ENCODE results near the gene RAET1G. TPM values are rescaled to one million over a fixed set of nuclear protein-coding genes. Genes with fewer than 3 reads are reported as not detected.

The RAET1G gene
- total RNA-seq, 1 experiment from 2014 or later, result not detected

DNA sequence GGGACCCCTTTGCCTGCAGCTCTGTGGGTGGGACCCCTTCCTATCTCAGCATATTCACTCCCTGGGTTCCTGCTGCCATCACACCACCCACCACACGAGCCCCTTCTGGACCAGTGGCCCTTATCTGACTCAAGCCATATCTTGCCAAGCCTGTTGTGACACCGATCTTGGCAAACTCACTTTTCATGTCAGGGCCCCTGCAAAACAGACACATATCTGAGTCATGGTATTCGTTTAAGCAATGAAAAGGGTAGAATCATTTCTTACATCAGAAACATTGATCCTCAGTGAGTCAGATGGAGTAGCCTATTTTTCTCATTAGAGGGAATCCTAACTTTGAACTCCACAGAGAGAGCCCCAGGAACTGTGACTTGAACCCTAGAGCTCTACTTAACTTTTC lies 35.6 kb downstream of the RAET1G start:
- H3K36me3 ChIP-seq (ENCODE audit: control insufficient read depth, insufficient read depth, low read length), result no peaks in the 10 kb centered on the region
- no TSS peak for BruUV-seq (replicated peaks)
- H3K9me3 ChIP-seq, result no peaks in the 10 kb centered on the region
- Mint-ChIP-seq H3K36me3 (ENCODE audit: insufficient read depth, unreplicated experiment) (no peaks in the 10 kb centered on the region), H3K9me3 (ENCODE audit: unreplicated experiment) (no peaks in the 10 kb centered on the region), H3K4me3 (ENCODE audit: unreplicated experiment) (no peak overlapping the region), H3K4me1 (ENCODE audit: low read depth, unreplicated experiment) (no peaks in the 10 kb centered on the region), H3K27me3 (ENCODE audit: insufficient read depth, unreplicated experiment) (peaks cover 8% of the 10 kb centered on the region), H3K27ac (ENCODE audit: unreplicated experiment) (no peak overlapping the region)
- DNase-seq, result no peak
- H3K4me1 ChIP-seq, result no peaks in the 10 kb centered on the region
- CTCF ChIA-PET, result no interaction called here
- POLR2A ChIA-PET, result no interaction called here
- no peak overlapping the region for H3K4me3 ChIP-seq (ENCODE audit: low read depth, low read length)
- intact Hi-C loops (cut with micrococcal nuclease; ENCODE audit: unreplicated experiment), result no loop called here
- H3K27me3 ChIP-seq (replicated peaks; ENCODE audit: control insufficient read depth, insufficient read depth, low read length), result no peaks in the 10 kb centered on the region
- TF ChIP-seq, protein P1, sequence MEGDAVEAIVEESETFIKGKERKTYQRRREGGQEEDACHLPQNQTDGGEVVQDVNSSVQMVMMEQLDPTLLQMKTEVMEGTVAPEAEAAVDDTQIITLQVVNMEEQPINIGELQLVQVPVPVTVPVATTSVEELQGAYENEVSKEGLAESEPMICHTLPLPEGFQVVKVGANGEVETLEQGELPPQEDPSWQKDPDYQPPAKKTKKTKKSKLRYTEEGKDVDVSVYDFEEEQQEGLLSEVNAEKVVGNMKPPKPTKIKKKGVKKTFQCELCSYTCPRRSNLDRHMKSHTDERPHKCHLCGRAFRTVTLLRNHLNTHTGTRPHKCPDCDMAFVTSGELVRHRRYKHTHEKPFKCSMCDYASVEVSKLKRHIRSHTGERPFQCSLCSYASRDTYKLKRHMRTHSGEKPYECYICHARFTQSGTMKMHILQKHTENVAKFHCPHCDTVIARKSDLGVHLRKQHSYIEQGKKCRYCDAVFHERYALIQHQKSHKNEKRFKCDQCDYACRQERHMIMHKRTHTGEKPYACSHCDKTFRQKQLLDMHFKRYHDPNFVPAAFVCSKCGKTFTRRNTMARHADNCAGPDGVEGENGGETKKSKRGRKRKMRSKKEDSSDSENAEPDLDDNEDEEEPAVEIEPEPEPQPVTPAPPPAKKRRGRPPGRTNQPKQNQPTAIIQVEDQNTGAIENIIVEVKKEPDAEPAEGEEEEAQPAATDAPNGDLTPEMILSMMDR (IDR thresholded peaks at IDR 0.05; ENCODE audit: insufficient read depth in 1 of 2, low read depth in 1 of 2, low read length in 1 of 2, severe bottlenecking in 1 of 2, unreplicated experiment in 1 of 2), result no peak

DNA sequence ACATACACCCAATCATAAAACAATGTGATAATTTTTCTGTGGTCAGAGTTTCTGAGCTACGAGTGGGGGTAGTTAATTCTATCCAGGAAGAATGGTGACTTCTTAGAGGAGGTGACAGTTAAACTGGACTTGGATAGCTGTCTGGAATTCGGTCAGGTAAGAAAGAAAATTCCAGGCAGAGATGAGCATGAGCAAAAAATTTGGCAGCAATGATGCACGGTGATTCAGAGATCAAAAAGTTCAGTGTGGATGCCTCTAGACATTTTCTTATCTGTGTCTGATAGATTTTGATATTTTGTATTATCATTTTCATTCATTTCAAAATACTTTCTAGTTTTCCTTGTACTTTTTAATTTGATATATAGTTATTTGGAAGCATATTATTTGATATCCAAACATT lies 37.0 kb downstream of the RAET1G start:
- H3K4me1 Mint-ChIP-seq (ENCODE audit: low read depth, unreplicated experiment), result no peaks in the 10 kb centered on the region
- no peak overlapping the region for H3K4me3 Mint-ChIP-seq (ENCODE audit: unreplicated experiment)
- H3K36me3 ChIP-seq (ENCODE audit: control insufficient read depth, insufficient read depth, low read length), result no peaks in the 10 kb centered on the region
- no peaks in the 10 kb centered on the region for H3K36me3 Mint-ChIP-seq (ENCODE audit: insufficient read depth, unreplicated experiment)
- BruUV-seq (replicated peaks), result no TSS peak
- TF ChIP-seq, protein P1 (IDR thresholded peaks at IDR 0.05; ENCODE audit: insufficient read depth in 1 of 2, low read depth in 1 of 2, low read length in 1 of 2, severe bottlenecking in 1 of 2, unreplicated experiment in 1 of 2), result no peak
- no peak overlapping the region for H3K4me3 ChIP-seq (ENCODE audit: low read depth, low read length)
- peaks cover 8% of the 10 kb centered on the region for H3K27me3 Mint-ChIP-seq (ENCODE audit: insufficient read depth, unreplicated experiment)
- DNase-seq, result no peak
- no peaks in the 10 kb centered on the region for H3K9me3 ChIP-seq
- ChIA-PET CTCF (no interaction called here), POLR2A (no interaction called here)
- intact Hi-C loops (cut with micrococcal nuclease; ENCODE audit: unreplicated experiment), result no loop called here
- H3K9me3 Mint-ChIP-seq (ENCODE audit: unreplicated experiment), result no peaks in the 10 kb centered on the region
- no peak overlapping the region for H3K27ac Mint-ChIP-seq (ENCODE audit: unreplicated experiment)
- no peaks in the 10 kb centered on the region for H3K4me1 ChIP-seq
- H3K27me3 ChIP-seq (replicated peaks; ENCODE audit: control insufficient read depth, insufficient read depth, low read length), result no peaks in the 10 kb centered on the region

DNA sequence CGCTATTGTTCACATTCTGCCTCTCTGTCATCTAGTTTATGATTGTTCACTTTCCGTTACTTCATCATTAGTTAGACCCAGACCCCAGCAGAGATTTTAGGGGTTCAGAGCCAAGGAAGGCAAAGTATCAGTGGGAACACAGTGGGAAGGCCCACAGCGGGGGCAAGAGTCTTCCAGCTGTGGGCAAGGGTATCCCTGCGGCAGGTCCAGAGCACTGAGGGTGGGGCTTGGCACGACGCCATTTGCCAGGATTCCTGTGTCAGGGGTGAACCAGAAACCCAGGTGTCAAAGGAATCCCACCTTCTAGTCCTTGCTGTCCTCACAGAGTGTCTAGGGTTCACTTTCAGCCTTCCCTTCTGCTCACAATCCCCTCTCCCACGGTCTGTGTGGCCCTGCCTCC lies 38.3 kb downstream of the RAET1G start:
- POLR2A ChIA-PET, result no interaction called here
- TF ChIP-seq, protein P1 (IDR thresholded peaks at IDR 0.05; ENCODE audit: insufficient read depth in 1 of 2, low read depth in 1 of 2, low read length in 1 of 2, severe bottlenecking in 1 of 2, unreplicated experiment in 1 of 2), result no peak

More for the DNA sequence above, 38.3 kb downstream of the RAET1G start:
- intact Hi-C loops (cut with micrococcal nuclease; ENCODE audit: unreplicated experiment), result loop anchor here (5.0 kb wide), 1 partner anchor 38 kb away; the partner anchor contains the start of gene RAET1G
- Mint-ChIP-seq H3K36me3 (ENCODE audit: insufficient read depth, unreplicated experiment) (no peaks in the 10 kb centered on the region), H3K27me3 (ENCODE audit: insufficient read depth, unreplicated experiment) (peaks cover 7% of the 10 kb centered on the region), H3K4me3 (ENCODE audit: unreplicated experiment) (no peak overlapping the region), H3K9me3 (ENCODE audit: unreplicated experiment) (no peaks in the 10 kb centered on the region), H3K4me1 (ENCODE audit: low read depth, unreplicated experiment) (no peaks in the 10 kb centered on the region), H3K27ac (ENCODE audit: unreplicated experiment) (no peak overlapping the region)
- no peak overlapping the region for H3K4me3 ChIP-seq (ENCODE audit: low read depth, low read length)
- no TSS peak for BruUV-seq (replicated peaks)
- H3K27me3 ChIP-seq (replicated peaks; ENCODE audit: control insufficient read depth, insufficient read depth, low read length), result no peaks in the 10 kb centered on the region
- H3K4me1 ChIP-seq, result no peaks in the 10 kb centered on the region
- CTCF ChIA-PET, result no interaction called here
- no peaks in the 10 kb centered on the region for H3K36me3 ChIP-seq (ENCODE audit: control insufficient read depth, insufficient read depth, low read length)
- no peaks in the 10 kb centered on the region for H3K9me3 ChIP-seq
- no peak for DNase-seq
